Stimulated activated CD4-positive, alpha-beta T cell treated with anti-CD3 and anti-CD28 coated beads, Interleukin-2, amount 100 ng/mL, for 4 hours (primary cell): ENCODE data around the gene ARID3A.

Experiments
- DNase-seq: peaks from one replicate; pipeline ENCODE4 v3.0.0-alpha.2; 2020; ENCODE audit warnings: low read depth

The ARID3A gene

GRCh38 chr19:931860-932647 is 6.2 kb downstream of the ARID3A start:
- no peak for DNase-seq

DNA sequence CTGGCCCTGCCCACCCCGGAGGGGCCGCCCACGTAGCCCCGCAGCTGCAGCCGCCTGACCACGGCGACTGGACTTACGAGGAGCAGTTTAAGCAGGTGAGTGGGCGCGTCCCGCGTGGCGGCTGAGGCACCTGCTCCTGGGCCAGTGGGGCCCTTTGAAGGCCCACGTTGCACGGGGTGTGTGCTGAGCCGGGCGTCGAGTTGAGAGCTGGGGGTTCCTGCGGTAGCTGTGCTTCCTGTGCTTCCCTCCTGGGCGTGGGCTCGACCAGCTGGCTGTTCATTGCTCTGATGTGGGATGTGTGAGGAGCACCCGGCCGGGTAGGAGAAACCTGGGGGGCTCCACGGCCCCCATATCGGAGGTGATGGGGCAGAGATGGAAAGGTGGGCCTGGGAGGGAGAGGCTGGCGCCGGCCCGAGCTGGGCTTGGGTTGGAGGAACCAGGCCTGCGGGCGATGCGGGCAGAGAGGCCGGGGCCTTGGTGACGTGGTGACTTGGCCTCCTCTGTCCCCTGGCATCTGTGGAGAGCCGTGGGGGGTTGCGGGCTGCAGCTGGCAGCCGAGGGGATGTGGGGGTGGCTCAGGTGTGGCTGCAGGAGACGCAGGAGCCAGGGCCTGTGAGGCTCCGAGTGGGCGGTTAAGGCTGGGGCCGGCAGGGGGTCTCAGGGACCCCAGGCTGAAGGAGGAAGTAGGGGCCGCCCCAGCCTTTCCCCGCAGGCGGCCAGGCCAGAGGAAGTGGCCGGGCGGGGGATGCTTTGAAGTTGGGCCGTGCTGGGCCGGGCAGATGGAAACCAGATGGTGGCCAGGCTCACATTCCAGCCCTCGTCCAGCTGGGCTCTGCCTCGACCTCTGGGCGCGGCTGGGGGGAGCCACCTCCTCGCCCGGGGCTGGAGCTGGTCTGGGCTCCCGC is 7.1 kb downstream of the ARID3A start:
- no peak for DNase-seq

DNA sequence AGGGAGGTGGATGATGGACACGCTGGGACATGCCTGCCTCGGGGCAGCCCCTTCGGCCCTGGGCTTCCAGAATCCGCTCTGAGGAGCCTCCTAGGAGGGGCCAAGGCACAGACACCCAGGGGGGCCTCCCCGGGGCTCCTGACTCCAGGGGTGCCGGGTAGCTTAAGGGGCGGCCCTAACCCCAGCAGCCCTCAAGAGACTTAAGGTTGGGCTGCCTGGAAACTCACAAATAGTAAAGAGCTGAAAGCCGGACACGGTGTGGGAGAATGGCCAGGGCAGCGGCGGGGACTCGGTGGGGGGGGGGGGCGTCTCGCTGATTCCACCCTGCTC is 7.7 kb downstream of the ARID3A start:
- no peak for DNase-seq

GRCh38 chr19:934197-934840 is 8.5 kb downstream of the ARID3A start:
- no peak for DNase-seq

GRCh38 chr19:934865-935479 is 9.1 kb downstream of the ARID3A start:
- no peak for DNase-seq

- DNase-seq = no peak
Observed at GRCh38 chr19:936175-936546, 10.3 kb downstream of the ARID3A start.

- DNase-seq = peak; percentile 38
Observed at GRCh38 chr19:937259-937694, 11.4 kb downstream of the ARID3A start.

GRCh38 chr19:938233-938923 is 12.5 kb downstream of the ARID3A start:
- DNase-seq = no peak

- no peak for DNase-seq
Observed at GRCh38 chr19:939439-939838, 13.6 kb downstream of the ARID3A start.

DNA sequence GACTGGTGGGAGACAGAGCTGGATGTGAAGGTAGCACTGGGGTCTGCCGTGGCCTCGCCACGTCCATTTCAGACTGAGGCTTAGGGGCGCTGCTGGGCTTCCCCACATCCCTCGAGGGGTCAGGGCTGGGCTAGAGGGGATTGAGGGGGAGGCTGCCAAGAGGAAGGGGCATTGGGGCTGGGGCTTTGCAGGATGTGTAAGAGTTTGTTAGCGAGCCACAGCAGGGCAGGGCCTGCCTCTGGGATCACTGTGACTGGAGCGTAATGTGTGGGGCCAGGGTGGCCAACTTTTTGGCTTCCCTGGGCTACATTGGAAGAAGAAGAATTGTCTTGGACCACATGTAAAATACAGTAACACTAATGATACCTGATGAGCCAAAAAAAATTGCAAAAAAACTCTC is 14.1 kb downstream of the ARID3A start:
- DNase-seq = no peak

DNA sequence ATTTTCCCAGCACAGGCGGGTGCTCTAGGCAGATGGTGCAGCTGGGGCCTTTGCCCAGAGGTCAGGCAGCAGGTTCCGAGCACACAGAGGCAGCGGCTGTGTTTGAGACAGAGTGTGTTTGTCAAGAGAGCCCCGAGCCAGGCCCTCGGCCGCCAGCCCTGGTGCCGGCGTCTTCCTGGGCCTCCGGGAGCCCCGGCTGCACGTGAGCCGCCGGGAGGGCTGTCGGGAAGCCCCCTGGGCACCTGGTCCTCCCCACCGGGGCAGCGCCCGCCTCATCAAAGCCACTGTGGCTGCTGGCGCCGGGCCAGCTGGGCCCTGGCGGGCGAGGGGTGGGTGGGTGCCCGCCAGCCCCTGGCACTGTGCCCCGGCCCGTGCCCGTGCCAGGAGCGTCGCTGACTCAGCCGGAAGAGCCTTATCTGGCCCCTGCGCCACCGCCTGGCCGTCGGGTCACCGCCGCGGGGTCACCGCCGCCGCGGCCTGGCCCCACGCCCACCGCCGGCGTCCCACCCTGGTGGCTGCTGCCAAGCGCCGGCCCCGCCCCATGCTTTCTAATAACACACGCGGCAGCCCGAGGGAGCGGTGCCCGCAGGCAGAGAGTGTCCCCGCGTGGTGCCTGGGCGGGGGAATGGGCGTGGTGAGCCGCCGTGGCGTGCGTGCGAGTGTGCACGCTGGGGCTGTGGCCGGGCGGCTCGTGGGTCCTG is 14.9 kb downstream of the ARID3A start:
- peak; percentile 56 for DNase-seq

DNA sequence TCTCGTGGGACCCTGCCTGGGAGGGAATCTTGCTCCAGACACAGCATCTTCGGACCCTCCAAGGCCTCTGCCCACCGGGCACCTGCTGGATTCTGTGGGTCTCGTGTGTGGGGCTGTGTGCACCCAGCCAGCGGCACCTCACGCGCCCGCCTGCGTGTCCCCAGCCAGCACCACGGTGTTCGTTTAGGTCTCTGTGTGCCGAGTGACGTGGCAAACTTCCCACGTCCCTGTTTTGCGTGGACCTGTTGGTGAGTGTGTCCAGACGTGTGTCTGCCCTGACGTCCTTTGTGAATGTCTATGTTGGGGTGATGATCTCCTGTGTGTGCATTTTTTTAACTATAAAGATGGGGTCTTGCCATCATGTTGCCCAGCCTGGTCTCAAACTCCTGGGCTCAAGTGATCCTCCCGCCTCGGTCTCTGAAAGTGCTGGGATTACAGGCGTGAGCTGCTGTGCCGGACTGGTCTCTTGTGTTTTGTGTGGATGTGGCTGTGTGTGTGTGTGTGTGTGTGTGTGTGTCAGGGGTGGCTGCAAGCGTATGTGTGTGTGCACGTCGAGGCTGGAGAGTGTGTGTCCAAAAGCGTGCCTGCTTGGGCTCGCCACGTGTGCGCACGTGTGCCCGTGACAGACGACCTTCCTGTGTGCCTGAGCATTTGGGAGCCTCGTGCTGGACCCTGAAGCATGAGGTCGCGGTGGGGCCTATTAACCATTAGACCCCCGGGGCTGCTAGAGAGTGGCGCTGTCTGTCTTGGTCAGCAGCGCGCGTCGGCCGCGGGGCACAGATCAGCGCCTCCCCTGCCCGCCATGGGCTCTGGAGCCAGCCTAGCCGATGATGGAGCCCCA is 15.7 kb downstream of the ARID3A start:
- DNase-seq = no peak

GRCh38 chr19:942133-942645 is 16.4 kb downstream of the ARID3A start:
- no peak for DNase-seq

- no peak for DNase-seq
Observed at GRCh38 chr19:943551-944170, 17.8 kb downstream of the ARID3A start.

- no peak for DNase-seq
Observed at GRCh38 chr19:944171-944567, 18.3 kb downstream of the ARID3A start.

DNA sequence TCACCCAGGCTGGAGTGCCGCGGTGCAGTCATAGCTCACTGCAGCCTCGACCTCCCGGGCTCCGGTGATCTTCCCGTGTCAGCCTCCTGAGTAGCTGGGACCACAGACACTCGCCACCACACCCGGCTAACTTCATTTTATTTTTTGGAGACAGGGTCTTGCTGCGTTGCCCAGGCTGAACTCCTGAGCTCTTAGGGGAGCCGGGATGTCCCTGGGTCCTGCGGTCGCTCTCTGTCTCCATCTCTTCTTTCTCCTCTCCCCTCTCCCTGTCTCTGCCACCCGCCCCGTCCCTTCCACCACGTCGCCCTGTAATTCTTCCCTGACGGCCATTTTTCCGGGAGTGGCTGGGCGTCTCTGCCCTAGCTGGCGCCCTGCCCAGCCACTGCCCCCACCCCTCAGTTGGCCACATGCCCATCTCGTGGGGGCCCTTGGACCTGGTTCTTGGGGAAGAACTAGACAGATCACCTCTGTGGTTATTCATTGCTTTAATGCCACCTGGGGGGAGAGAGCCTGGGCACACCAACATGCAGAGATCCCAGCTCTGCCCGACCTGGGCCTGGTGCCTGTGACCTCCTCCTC is 18.9 kb downstream of the ARID3A start:
- DNase-seq = no peak

DNA sequence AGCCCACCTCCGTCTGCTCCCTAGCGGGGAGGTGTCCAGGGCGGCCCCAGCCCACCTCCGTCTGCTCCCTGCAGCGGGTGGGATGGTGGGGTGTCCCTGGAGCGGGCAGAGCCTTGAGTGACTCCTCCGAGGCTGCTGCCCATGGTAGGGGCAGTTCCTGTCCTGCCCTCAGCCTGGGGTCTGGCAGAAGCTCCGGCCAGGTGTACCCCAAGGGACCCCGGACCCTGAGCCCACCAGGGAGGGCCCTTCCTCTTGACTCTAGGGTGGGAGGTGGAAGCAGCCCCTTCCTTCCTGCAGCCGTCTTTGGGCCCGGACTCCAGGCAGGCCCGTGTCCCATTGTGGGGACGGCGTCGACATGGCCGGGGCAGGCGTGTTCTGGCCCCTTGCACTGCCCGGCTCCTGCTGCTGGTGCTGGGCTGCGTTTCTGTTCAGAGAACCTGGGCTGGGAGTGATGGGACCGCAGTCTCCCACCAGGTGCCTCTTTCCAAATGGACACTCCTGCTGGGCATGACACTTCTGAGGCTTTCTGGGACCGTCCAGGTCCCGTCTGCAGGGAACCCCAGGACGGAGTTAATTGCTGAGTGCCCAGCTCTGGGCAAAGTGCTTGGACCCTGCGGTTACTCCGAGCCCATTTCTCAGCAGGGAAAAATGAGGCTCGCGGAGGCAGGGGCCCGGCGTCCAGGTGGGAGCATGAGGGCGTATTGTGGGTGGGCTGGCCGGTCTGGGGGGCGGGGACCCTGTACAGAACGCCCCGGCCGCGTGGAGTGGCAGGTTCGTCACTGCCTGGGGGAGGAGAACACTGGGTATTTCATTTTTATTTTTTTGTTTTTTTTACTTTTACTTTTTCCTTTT is 19.8 kb downstream of the ARID3A start:
- no peak for DNase-seq

DNA sequence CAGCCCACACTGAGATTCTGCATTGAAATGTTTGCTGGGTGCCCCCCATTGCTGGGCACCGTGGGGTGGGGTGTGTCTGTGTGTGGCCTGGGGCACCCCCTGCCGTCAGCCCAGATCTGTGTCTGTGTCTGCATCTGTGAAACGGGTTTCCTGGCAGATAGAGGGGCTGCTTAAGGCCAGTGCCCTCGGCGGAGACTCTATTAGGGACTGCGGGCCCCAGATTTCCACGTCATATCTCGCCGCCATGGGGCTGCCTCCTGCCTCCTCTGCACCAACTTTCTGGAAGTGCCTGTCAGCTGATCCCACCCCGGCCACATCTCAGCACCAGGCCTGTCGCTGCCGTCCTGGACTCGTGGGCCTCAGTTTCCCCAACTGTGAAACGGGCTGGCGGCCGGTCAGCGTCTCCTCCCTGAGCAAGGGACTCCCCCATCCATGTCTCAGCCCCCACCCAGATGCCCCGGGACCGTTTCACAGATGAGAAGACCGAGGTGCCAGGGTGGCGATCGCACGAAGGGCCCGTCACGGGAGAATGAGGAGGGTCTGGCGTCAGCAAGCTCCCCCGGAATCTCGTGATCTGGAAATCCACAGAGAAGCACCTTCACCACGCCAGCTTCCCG is 21.4 kb downstream of the ARID3A start:
- DNase-seq = no peak
